Caco-2 (cell line): ENCODE results near the gene PAPPA. TPM values are rescaled to one million over a fixed set of nuclear protein-coding genes. Genes with fewer than 3 reads are reported as not detected.

Experiments used
- BruUV-seq: library from RNA; stranded (reverse); fragments of 400-500 nt; replicated peaks from 2 replicates; lab custom pipeline; 2021; lab: Mats Ljungman, UMichigan
- CTCF ChIA-PET: fragments of 300-600 bp; sonication (Branson Sonifier 250); formaldehyde crosslinking; loops from one replicate; lab custom pipeline; 2022; ENCODE audit warnings: antibody characterized with exemption; lab: Charles Lee
- POLR2A ChIA-PET: fragments of 300-600 bp; sonication (Branson Sonifier 250); formaldehyde crosslinking; loops from one replicate; lab custom pipeline; 2022; ENCODE audit warnings: antibody characterized with exemption; lab: Charles Lee
- DNase-seq, 2 experiments: peaks; one replicate each; pipeline versions ENCODE4 v3.0.0 to v3.0.0-alpha.2; 2020 to 2022
- H3K27me3 ChIP-seq: replicated peaks from 2 replicates; pipeline ENCODE4 v1.6.0; 2011; ENCODE audit warnings: low read length; ENCODE audit not compliant: control insufficient read depth, insufficient read depth
- H3K36me3 ChIP-seq: 2 replicates; pipeline ENCODE4 v1.5.1; 2011; ENCODE audit warnings: low read length; ENCODE audit not compliant: control insufficient read depth, insufficient read depth
- H3K4me1 ChIP-seq: fragments of 250-450 bp; sonication (Bioruptor Pico); 2 replicates; pipeline ENCODE4 v1.5.1; 2020; ENCODE audit warnings: mild to moderate bottlenecking
- H3K4me3 ChIP-seq: 2 replicates; pipeline ENCODE4 v1.5.1; 2011; ENCODE audit warnings: low read depth, mild to moderate bottlenecking, control low read depth, low read length
- H3K9me3 ChIP-seq: fragments of 250-450 bp; sonication (Bioruptor Pico); 2 replicates; pipeline ENCODE4 v1.5.1; 2020; ENCODE audit warnings: mild to moderate bottlenecking, moderate library complexity
- H3K27ac Mint-ChIP-seq: one replicate; pipeline ENCODE4 v1.8.0; 2022; ENCODE audit warnings: mixed read lengths; ENCODE audit not compliant: unreplicated experiment
- H3K27me3 Mint-ChIP-seq: one replicate; pipeline ENCODE4 v1.8.0; 2022; ENCODE audit warnings: mixed read lengths; ENCODE audit not compliant: insufficient read depth, unreplicated experiment
- H3K36me3 Mint-ChIP-seq: one replicate; pipeline ENCODE4 v1.8.0; 2022; ENCODE audit warnings: mild to moderate bottlenecking, mixed read lengths; ENCODE audit not compliant: insufficient read depth, unreplicated experiment
- H3K4me1 Mint-ChIP-seq: one replicate; pipeline ENCODE4 v1.8.0; 2022; ENCODE audit warnings: low read depth, mixed read lengths; ENCODE audit not compliant: unreplicated experiment
- H3K4me3 Mint-ChIP-seq: one replicate; pipeline ENCODE4 v1.8.0; 2022; ENCODE audit warnings: mild to moderate bottlenecking, moderate library complexity, mixed read lengths; ENCODE audit not compliant: unreplicated experiment
- H3K9me3 Mint-ChIP-seq: one replicate; pipeline ENCODE4 v1.8.0; 2022; ENCODE audit warnings: mixed read lengths; ENCODE audit not compliant: unreplicated experiment
- CTCF ChIP-seq, 2 experiments: fragments of 200-600 bp in 1 of 2; IDR thresholded peaks; 1 replicate in 1 of 2; 2 replicates in 1 of 2; pipeline versions ENCODE4 v1.5.1 to v1.8.0; 2011 to 2022; ENCODE audit warnings: antibody characterized with exemption in 1 of 2, control low read depth in 1 of 2, inconsistent platforms in 1 of 2, low read depth in 1 of 2, low read length in 1 of 2, mild to moderate bottlenecking in 1 of 2, moderate library complexity in 1 of 2; ENCODE audit not compliant: insufficient read depth in 1 of 2, severe bottlenecking in 1 of 2, unreplicated experiment in 1 of 2
- intact Hi-C: fragments of 100-400 bp; cut with micrococcal nuclease; formaldehyde crosslinking; loops from one replicate; pipeline ENCODE4 v1.10.0; 2022; ENCODE audit not compliant: unreplicated experiment
- total RNA-seq: library from RNA; stranded (reverse); gene quantifications from 2 replicates; pipeline ENCODE4 v1.2.3, GENCODE V29; 2022

Gene PAPPA
- total RNA-seq, 1 experiment from 2014 or later, result not detected

GRCh38 chr9:116381350-116381749 is 227.8 kb downstream of the PAPPA start:
- Histone ChIP-seq H3K4me1 (no peaks in the 10 kb centered on the region), H3K36me3 (no peaks in the 10 kb centered on the region), H3K9me3 (no peaks in the 10 kb centered on the region), H3K27me3 (no peaks in the 10 kb centered on the region), H3K4me3 (no peak overlapping the region)
- CTCF ChIA-PET, result no interaction called here
- H3K27ac Mint-ChIP-seq, result no peak overlapping the region
- intact Hi-C loops, result no loop called here
- no peak overlapping the region for H3K4me3 Mint-ChIP-seq
- H3K36me3 Mint-ChIP-seq, result no peaks in the 10 kb centered on the region
- no peaks in the 10 kb centered on the region for H3K9me3 Mint-ChIP-seq
- no peaks in the 10 kb centered on the region for H3K4me1 Mint-ChIP-seq
- no peak for TF ChIP-seq CTCF (IDR thresholded peaks at IDR 0.05; ENCODE audit: insufficient read depth in 1 of 2, low read depth in 1 of 2, low read length in 1 of 2, severe bottlenecking in 1 of 2, unreplicated experiment in 1 of 2)
- no peaks in the 10 kb centered on the region for H3K27me3 Mint-ChIP-seq
- no TSS peak for BruUV-seq
- no peak for DNase-seq
- POLR2A ChIA-PET, result no interaction called here

DNA sequence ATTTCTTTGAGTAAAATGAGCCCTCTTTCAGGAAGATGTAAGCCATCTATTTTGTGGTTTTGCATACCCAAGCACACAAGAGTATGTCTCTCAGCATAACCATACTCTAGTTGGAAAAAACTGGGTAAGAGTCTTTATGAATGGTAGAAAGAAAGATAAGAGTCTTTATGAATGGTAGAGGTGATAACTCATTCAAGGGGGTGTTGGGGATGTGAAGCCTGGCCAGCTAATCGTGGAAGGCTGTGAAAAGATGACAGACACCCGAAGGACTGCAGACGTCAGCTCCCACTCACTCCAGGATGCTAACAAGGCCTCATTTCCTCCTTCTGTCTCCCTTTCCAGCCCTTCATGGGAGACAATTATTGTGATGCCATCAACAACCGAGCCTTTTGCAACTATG is 228.5 kb downstream of the PAPPA start:
- Histone ChIP-seq H3K27me3 (no peaks in the 10 kb centered on the region), H3K36me3 (no peaks in the 10 kb centered on the region), H3K9me3 (no peaks in the 10 kb centered on the region), H3K4me1 (no peaks in the 10 kb centered on the region), H3K4me3 (no peak overlapping the region)
- CTCF ChIA-PET, result interaction anchor here (0.6 kb wide), 1 partner anchor 1039 kb away, joined by 8 read pairs; no protein-coding TSS in a partner anchor
- BruUV-seq, result no TSS peak
- Mint-ChIP-seq H3K4me3 (no peak overlapping the region), H3K9me3 (no peaks in the 10 kb centered on the region), H3K36me3 (no peaks in the 10 kb centered on the region), H3K4me1 (no peaks in the 10 kb centered on the region), H3K27ac (no peak overlapping the region), H3K27me3 (no peaks in the 10 kb centered on the region)
- TF ChIP-seq CTCF (IDR thresholded peaks at IDR 0.05; ENCODE audit: insufficient read depth in 1 of 2, low read depth in 1 of 2, low read length in 1 of 2, severe bottlenecking in 1 of 2, unreplicated experiment in 1 of 2), result no peak
- intact Hi-C loops, result no loop called here
- DNase-seq, result no peak
- POLR2A ChIA-PET, result no interaction called here

DNA sequence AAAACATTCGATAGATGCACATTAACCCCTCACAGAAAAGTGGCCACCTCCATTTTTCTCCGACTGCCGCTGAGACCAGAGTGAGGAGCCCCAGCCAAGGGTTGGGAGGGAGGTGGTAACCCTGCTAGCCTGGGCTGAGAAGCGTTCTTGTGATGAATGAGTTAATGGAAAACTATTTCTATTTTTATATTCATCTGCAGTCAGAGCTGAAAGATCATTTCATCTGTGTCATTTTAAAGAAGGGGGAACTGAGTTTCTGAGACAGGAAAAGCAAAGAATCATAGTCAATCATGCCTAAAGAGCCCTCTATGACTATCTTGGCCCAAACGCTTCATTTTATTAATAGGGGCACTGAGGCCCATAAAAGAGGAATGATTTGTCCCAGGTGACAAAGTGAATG is 229.5 kb downstream of the PAPPA start:
- Mint-ChIP-seq H3K4me1 (no peaks in the 10 kb centered on the region), H3K36me3 (no peaks in the 10 kb centered on the region), H3K27me3 (no peaks in the 10 kb centered on the region), H3K4me3 (no peak overlapping the region), H3K27ac (no peak overlapping the region), H3K9me3 (no peaks in the 10 kb centered on the region)
- no peaks in the 10 kb centered on the region for H3K9me3 ChIP-seq
- H3K27me3 ChIP-seq, result no peaks in the 10 kb centered on the region
- no peaks in the 10 kb centered on the region for H3K4me1 ChIP-seq
- DNase-seq, result no peak
- ChIA-PET POLR2A (no interaction called here), CTCF (no interaction called here)
- no peak overlapping the region for H3K4me3 ChIP-seq
- BruUV-seq, result no TSS peak
- TF ChIP-seq CTCF (IDR thresholded peaks at IDR 0.05; ENCODE audit: insufficient read depth in 1 of 2, low read depth in 1 of 2, low read length in 1 of 2, severe bottlenecking in 1 of 2, unreplicated experiment in 1 of 2), result no peak
- intact Hi-C loops, result no loop called here
- no peaks in the 10 kb centered on the region for H3K36me3 ChIP-seq
